Left ventricle myocardium inferior (tissue), 1 donor: ENCODE results near the gene SRPX. TPM values are rescaled to one million over a fixed set of nuclear protein-coding genes. Genes with fewer than 3 reads are reported as not detected.

ENCODE experiments used
- DNase-seq: peaks from one replicate; pipeline ENCODE4 v3.0.0-alpha.2; 2020
- H3K27ac ChIP-seq: fragments of 200-600 bp; replicated peaks from 2 replicates; pipeline ENCODE4 v1.8.0; 2021
- H3K27me3 ChIP-seq: fragments of 200-600 bp; 2 replicates; pipeline ENCODE4 v1.8.0; 2021; ENCODE audit warnings: low read depth
- H3K36me3 ChIP-seq: fragments of 200-600 bp; 2 replicates; pipeline ENCODE4 v1.8.0; 2021
- H3K4me1 ChIP-seq: fragments of 200-600 bp; 2 replicates; pipeline ENCODE4 v1.8.0; 2021
- H3K4me3 ChIP-seq: fragments of 200-600 bp; 2 replicates; pipeline ENCODE4 v1.8.0; 2021; ENCODE audit warnings: mild to moderate bottlenecking, moderate library complexity
- H3K9me3 ChIP-seq: fragments of 200-600 bp; replicated peaks from 2 replicates; pipeline ENCODE4 v1.8.0; 2021
- CTCF ChIP-seq: fragments of 200-600 bp; IDR thresholded peaks from 2 replicates; pipeline ENCODE4 v1.8.0; 2021; ENCODE audit warnings: antibody characterized with exemption, mild to moderate bottlenecking, borderline replicate concordance
- intact Hi-C: fragments of 100-400 bp; cut with micrococcal nuclease; formaldehyde crosslinking; loops from one replicate; pipeline ENCODE4 v1.11.0; 2022
- total RNA-seq: library from RNA; stranded (reverse); fragmentation: NEBNext Ultra II Directional; extraction: Animal tissue kit (Norgen Biotek cat#: 25700); gene quantifications from one replicate; pipeline ENCODE4 v1.2.1, GENCODE V29; 2021
- donor health status: DM: no; HTN: yes; CAD: no; lungs with severe emphysema.

SRPX gene
- total RNA-seq, 1 donor from 2014 or later, result 55.9 TPM

GRCh38 chrX:38102875-38103274 lies 117.8 kb downstream of the SRPX start:
- intact Hi-C loops, result no loop called here
- no peak overlapping the region for H3K27ac ChIP-seq
- no peaks in the 10 kb centered on the region for H3K4me1 ChIP-seq
- no peaks in the 10 kb centered on the region for H3K27me3 ChIP-seq
- no peak for DNase-seq
- H3K36me3 ChIP-seq, result no peaks in the 10 kb centered on the region
- no peak for TF ChIP-seq CTCF
- peaks cover 20% of the 10 kb centered on the region for H3K9me3 ChIP-seq
- H3K4me3 ChIP-seq, result no peak overlapping the region

- H3K9me3 ChIP-seq, result peaks cover 20% of the 10 kb centered on the region
- H3K27me3 ChIP-seq, result no peaks in the 10 kb centered on the region
- DNase-seq, result no peak
- H3K4me3 ChIP-seq, result no peak overlapping the region
- TF ChIP-seq CTCF, result no peak
- H3K36me3 ChIP-seq, result no peaks in the 10 kb centered on the region
- H3K4me1 ChIP-seq, result no peaks in the 10 kb centered on the region
- H3K27ac ChIP-seq, result no peak overlapping the region
- intact Hi-C loops, result no loop called here
Measured at GRCh38 chrX:38102240-38102639, 118.4 kb downstream of the SRPX start.

- Histone ChIP-seq H3K9me3 (peaks cover 20% of the 10 kb centered on the region), H3K4me3 (no peak overlapping the region), H3K4me1 (no peaks in the 10 kb centered on the region), H3K27me3 (no peaks in the 10 kb centered on the region), H3K27ac (no peak overlapping the region), H3K36me3 (no peaks in the 10 kb centered on the region)
- intact Hi-C loops, result no loop called here
- DNase-seq, result no peak
- TF ChIP-seq CTCF, result no peak
Measured at GRCh38 chrX:38099688-38100087, 121.0 kb downstream of the SRPX start.

Other genes with a start within 250 kb of the SRPX start
- gene SYTL5, start 214.3 kb downstream of the SRPX start, total RNA-seq, result 0.41 TPM
- gene RPGR, start 106.6 kb upstream of the SRPX start, total RNA-seq, result 4.5 TPM
- 0.58 TPM for gene OTC, start 131.7 kb upstream of the SRPX start, total RNA-seq